HG03103 (cell line): ENCODE measurements around the gene ALKAL2.

Experiments
- ATAC-seq: cut with Tn5 transposase; IDR thresholded peaks from one replicate; pipeline ENCODE4 v1.9.1; 2021; ENCODE audit warnings: low read depth; ENCODE audit not compliant: unreplicated experiment

The ALKAL2 gene

GRCh38 chr2:274503-274902 lies 13.4 kb downstream of the ALKAL2 start:
- ATAC-seq = no peak

DNA sequence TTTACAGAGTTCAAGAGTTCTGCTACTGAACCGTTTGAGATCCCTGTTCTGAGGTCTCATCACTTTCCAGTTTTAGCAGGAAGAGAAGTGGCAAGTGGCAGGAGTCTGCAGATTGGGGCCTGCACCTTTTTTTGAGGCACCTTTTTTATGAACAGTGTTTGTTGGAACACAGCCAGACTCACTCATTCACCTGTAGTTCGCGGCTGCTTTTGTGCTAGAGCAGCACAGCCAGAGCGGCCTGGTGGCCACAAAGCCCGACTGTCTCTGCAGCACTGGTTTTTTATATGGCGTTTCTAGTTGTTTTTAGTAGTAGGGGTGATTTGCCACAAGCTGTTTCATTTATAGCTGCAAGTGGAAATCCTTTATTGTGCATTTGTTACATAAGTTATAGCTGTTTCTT lies 14.6 kb downstream of the ALKAL2 start:
- no peak for ATAC-seq

DNA sequence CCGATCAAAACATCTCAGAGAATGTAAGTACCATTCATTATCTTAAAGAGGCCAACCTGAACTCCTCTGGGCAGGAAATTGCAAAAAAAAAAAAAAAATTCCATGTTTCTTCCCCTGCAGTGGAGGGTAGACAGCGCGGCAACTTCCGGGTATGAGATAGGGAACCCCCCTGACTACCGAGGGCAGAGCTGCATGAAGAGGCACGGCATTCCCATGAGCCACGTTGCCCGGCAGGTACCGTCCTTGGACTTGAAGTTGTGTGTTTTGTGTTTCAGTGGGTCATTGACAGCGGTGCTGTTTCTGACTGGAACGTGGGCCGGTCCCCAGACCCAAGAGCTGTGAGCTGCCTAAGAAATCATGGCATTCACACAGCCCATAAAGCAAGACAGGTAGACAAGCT lies 16.0 kb downstream of the ALKAL2 start:
- ATAC-seq = no peak

DNA sequence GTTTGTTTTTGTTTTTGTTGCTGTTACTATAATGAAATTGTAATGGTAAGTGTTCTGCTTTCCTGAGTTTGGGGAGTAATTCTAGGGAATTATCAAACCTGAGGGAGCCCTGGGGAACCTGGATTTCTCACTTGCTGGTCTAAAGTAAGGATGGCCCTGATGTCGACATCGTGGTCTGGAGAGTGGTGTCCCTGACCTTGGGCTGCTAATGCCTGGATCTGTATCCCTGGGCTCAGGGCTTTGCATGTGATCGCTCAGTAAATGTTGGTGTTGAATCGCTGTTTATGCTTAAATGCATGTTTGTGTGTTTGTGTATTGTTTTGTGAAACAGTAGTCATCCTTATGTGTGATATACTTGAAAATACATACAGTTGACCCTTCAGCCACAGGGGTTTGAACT lies 17.0 kb downstream of the ALKAL2 start:
- ATAC-seq = no peak

GRCh38 chr2:269356-270030 lies 18.4 kb downstream of the ALKAL2 start:
- no peak for ATAC-seq

GRCh38 chr2:268323-268722 lies 19.6 kb downstream of the ALKAL2 start:
- ATAC-seq = no peak

DNA sequence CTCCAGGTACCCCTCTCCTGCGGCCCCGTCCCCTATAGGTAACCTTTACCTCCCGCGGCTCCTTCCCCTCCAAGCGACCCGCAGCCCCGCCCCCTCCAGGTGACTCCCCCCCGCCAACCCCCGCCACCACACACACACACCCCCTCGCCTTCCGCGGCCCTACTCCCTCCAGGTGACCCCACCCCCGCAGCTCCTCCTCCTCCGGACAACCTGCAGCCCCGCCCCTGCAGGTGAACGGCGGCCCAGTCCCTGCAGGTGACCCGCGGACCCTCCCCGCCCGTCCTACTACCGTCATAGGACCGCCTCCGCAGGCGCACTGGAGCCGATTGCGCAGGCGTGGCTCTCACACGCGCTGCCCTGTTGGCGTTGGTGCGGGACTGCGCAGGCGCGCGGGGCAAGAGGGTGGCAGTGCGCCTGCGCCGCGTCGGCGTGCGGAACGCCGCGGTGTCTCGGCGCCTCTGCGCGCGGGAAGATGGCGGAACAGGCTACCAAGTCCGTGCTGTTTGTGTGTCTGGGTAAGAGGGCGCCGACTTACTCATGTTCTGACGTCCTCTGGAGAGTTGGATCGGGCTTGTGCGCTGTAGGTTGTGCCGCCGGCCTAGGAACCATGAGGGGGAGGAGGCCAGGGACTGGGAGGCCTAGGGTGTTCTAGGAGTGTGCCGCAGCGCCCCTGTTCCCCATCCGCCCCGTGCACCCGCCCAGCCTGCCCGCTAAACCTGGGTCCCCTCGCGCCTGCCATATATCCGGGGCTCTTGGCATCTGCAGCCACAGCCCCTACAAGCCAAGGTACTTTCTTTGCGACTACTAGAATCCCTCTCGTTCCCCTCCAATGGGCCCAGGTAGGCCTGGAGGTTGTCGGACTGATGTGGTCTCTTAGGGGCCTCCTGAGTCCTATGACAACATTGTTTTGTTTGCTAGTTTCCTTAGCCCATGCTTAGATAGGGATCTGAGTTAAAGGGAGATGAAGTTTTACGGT lies 23.1 kb downstream of the ALKAL2 start, which contains the start of gene ACP1:
Gene ACP1, plus strand, starts transcription at position 455 of the 976 bp plus-strand sequence. Its CDS starts 18 bp downstream, at position 473.
- peak; percentile 82 for ATAC-seq

DNA sequence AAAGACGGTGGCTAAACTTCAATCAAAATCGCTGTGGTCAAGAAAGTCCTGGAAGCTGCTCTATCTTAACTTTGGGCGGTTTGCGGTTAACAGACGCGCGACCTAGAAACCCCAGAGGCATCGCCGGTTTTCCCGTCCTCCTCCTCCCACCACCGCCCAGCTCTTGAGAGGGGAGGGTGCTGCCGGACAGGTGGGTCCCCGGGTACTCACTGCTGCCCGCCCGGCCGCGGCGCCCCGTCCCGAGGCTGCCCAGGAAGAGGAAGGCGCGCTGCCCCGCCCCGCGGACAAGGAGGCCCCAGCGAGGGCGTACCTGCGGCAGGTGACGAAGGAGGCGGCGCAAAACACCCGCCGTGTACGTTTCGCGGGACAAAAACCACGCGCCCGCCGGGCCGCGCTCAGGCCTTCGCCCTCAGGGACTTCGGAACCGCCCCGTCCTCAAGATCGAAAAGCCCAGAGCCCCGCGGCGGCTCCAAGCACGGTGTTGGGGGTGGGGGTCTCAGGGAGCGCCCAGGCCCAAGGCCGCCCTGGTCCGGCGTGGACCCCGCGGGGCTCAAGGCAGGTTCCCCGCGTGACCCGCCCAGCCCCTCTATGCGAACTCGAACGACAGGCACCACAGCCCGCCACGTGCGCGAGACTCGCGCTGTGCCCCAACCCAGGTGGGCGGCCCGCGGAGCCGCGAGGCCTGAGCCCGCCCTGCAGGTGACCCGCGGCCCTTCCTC lies 24.0 kb downstream of the ALKAL2 start, which contains the start of gene SH3YL1:
Gene SH3YL1, minus strand, starts transcription at position 259 of the 719 bp plus-strand sequence. Its CDS starts 48 bp downstream, at position 211.
- ATAC-seq = peak; percentile 25

GRCh38 chr2:263022-263738 lies 24.7 kb downstream of the ALKAL2 start:
- ATAC-seq = no peak

- ATAC-seq = no peak
Observed at GRCh38 chr2:262117-262516, 25.8 kb downstream of the ALKAL2 start.

- ATAC-seq = no peak
Observed at GRCh38 chr2:260507-261161, 27.3 kb downstream of the ALKAL2 start.

GRCh38 chr2:259789-260331 lies 28.0 kb downstream of the ALKAL2 start:
- ATAC-seq = no peak

- ATAC-seq = no peak
Observed at GRCh38 chr2:258933-259332, 29.0 kb downstream of the ALKAL2 start.

DNA sequence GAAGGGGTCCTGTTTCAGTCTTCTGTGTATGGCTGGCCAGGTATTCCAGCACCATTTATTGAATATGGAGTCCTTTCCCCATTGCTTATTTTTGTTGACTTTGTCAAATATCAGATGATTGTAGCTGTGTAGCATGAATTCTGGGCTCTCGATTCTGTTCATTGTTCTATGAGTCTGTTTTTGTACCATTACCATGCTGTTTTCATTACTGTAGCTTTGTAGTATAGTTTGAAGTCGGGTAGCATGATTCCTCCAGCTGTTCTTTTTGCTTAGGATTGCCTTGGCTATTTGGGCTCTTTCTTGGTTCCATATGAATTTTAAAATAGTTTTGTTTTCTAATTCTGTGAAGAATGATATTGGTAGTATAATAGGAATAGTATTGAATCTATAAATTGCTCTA lies 30.0 kb downstream of the ALKAL2 start:
- ATAC-seq = no peak

DNA sequence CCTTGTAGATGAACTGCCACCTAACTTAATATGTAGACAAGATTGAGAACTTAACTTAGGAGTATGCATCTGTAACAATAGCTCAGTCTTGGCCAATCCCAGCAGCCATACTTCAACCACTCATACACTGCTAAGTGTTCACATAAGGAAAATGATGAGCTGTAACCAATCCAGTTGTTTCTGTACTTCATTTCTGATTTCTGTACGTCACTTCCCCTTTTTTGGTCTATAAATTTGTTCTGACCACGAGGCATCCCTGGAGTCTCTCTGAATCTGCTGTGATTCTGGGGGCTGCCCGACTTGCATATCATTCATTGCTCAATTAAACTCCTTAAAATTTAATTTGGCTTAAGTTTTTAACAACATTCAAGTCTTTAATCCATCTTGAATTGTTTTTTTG lies 30.5 kb downstream of the ALKAL2 start:
- no peak for ATAC-seq

- ATAC-seq = no peak
Observed at GRCh38 chr2:256094-256493, 31.8 kb downstream of the ALKAL2 start.

DNA sequence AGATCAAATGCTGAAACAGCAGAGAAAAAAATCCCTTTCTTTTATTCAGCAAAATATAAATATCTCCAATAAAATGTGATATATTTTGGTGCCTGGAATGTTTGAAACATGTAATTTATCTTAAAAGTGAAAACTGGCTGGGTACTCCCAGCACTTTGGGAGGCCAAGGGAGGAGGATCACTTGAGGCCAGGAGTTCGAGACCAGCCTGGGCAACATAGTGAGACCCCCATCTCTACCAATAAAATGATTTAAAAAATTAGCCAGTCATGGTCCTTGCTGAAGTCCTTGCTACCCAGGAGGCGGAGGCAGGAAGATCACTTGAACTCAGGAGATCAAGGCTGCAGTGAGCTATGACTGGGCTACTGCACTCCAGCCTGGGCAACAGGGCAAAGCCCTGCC lies 32.7 kb downstream of the ALKAL2 start:
- ATAC-seq = no peak

- ATAC-seq = no peak
Observed at GRCh38 chr2:254241-254640, 33.6 kb downstream of the ALKAL2 start.

DNA sequence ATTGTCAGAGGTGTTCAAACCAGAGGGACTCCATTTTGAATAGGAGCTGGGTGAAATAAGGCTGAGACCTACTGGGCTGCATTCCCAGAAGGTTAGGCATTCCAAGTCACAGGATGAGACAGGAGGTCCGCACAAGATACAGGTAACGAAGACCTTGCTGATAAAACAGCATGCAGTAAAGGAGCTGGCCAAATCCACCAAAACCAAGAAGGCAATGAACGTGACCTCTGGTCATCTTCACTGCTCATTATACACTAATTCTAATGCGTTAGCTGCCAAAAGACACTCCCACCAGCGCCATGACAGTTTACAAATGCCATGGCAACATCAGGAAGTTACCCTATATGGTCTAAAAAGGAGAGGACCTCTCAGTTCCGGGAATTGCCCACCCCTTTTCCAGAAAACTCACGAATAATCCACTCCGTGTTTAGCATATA lies 34.7 kb downstream of the ALKAL2 start:
- no peak for ATAC-seq
